ENCODE data around the gene CRB1.

DNA sequence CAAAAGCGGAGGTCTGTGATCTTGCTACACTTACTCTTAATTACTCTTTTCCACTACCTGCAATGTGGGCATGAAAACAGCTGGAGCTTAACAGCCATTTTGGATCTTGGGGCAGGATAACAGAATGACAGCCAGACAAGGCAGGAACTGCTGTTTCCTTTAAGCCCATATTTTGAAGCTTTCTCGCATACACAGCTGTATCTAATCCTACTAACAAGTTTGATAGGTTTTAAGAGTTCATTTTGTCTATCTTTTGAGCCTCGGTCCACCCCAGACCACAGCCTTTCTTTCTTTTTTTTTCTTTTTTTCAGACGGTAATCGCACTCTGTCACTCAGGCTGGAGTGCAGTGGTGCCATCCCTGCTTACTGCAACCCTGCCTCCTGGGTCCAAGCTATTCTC, 42.4 kb upstream of the CRB1 start:
- TF ChIP-seq, protein P1, sequence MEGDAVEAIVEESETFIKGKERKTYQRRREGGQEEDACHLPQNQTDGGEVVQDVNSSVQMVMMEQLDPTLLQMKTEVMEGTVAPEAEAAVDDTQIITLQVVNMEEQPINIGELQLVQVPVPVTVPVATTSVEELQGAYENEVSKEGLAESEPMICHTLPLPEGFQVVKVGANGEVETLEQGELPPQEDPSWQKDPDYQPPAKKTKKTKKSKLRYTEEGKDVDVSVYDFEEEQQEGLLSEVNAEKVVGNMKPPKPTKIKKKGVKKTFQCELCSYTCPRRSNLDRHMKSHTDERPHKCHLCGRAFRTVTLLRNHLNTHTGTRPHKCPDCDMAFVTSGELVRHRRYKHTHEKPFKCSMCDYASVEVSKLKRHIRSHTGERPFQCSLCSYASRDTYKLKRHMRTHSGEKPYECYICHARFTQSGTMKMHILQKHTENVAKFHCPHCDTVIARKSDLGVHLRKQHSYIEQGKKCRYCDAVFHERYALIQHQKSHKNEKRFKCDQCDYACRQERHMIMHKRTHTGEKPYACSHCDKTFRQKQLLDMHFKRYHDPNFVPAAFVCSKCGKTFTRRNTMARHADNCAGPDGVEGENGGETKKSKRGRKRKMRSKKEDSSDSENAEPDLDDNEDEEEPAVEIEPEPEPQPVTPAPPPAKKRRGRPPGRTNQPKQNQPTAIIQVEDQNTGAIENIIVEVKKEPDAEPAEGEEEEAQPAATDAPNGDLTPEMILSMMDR (IDR thresholded peaks at IDR 0.05) = no peak
- TF ChIP-seq EP300 (IDR thresholded peaks at IDR 0.05) = no peak

Data from sigmoid colon (tissue), 4 donors.